Suprapubic skin (tissue), 4 donors: Measurements from ENCODE around the gene RSBN1L.

ENCODE experiments used
- CTCF ChIP-seq, 2 donors: fragments of 200-600 bp in 1 of 2; fragments of 450-650 bp in 1 of 2; sonication (generic) in 1 of 2; IDR thresholded peaks; one replicate each; pipeline ENCODE4 v1.5.1; 2016 to 2019; ENCODE audit warnings: antibody characterized with exemption in 2 of 2, mild to moderate bottlenecking in 1 of 2, moderate library complexity in 1 of 2
- POLR2A ChIP-seq, 2 donors: fragments of 450-650 bp; IDR thresholded peaks; one replicate each; pipeline ENCODE4 v1.6.1; 2017; ENCODE audit warnings: antibody characterized with exemption in 2 of 2, mild to moderate bottlenecking in 2 of 2, moderate library complexity in 2 of 2
- POLR2AphosphoS5 ChIP-seq, 3 donors: sonication (generic); formaldehyde crosslinking; IDR thresholded peaks; one replicate each; pipeline ENCODE4 v1.6.1; 2017; ENCODE audit warnings: antibody characterized with exemption in 3 of 3

GRCh38 chr7:77698042-77698625, 1.9 kb downstream of the RSBN1L start:
- TF ChIP-seq POLR2A (IDR thresholded peaks at IDR 0.05) (no peak), CTCF (IDR thresholded peaks at IDR 0.05) (no peak), POLR2AphosphoS5 (IDR thresholded peaks at IDR 0.05) (no peak)
